Loucy (cell line): Measurements from ENCODE around the gene IGF2BP2.

ENCODE experiments used
- H2AFZ ChIP-seq: fragments of 200-600 bp; sonication (generic); 2 replicates; pipeline ENCODE4 v1.6.0; 2016; ENCODE audit warnings: antibody characterized with exemption, mild to moderate bottlenecking, low read length, moderate library complexity
- H3F3A ChIP-seq: fragments of 200-600 bp; 2 replicates; pipeline ENCODE4 v1.6.0; 2016; ENCODE audit warnings: antibody characterized with exemption, low read depth, mild to moderate bottlenecking
- H3K27me3 ChIP-seq: fragments of 200-600 bp; sonication (generic); 2 replicates; pipeline ENCODE4 v1.6.1; 2014; ENCODE audit warnings: low read length, mild to moderate bottlenecking; ENCODE audit not compliant: insufficient read depth, poor library complexity, severe bottlenecking
- H3K36me3 ChIP-seq: fragments of 200-600 bp; sonication (generic); 2 replicates; pipeline ENCODE4 v1.6.1; 2016; ENCODE audit warnings: low read length; ENCODE audit not compliant: insufficient read depth
- H3K4me1 ChIP-seq: fragments of 200-600 bp; sonication (generic); 2 replicates; pipeline ENCODE4 v1.5.1; 2014; ENCODE audit warnings: low read length, mild to moderate bottlenecking; ENCODE audit not compliant: insufficient read depth, poor library complexity, severe bottlenecking
- H3K4me2 ChIP-seq: fragments of 200-600 bp; sonication (generic); 2 replicates; pipeline ENCODE4 v1.6.0; 2014; ENCODE audit warnings: antibody characterized with exemption, low read length, low read depth, mild to moderate bottlenecking; ENCODE audit not compliant: poor library complexity, severe bottlenecking
- H3K4me3 ChIP-seq: fragments of 200-600 bp; sonication (generic); 2 replicates; pipeline ENCODE4 v1.5.1; 2014; ENCODE audit warnings: low read length, mild to moderate bottlenecking, mixed read lengths; ENCODE audit not compliant: poor library complexity, severe bottlenecking
- H3K79me2 ChIP-seq: fragments of 200-600 bp; sonication (generic); 2 replicates; pipeline ENCODE4 v1.6.1; 2014; ENCODE audit warnings: low read length; ENCODE audit not compliant: insufficient read depth
- H3K9ac ChIP-seq: fragments of 200-600 bp; sonication (generic); 2 replicates; pipeline ENCODE4 v1.6.0; 2014; ENCODE audit warnings: mild to moderate bottlenecking, low read depth, low read length, moderate library complexity; ENCODE audit not compliant: poor library complexity, severe bottlenecking
- H3K9me2 ChIP-seq: fragments of 200-600 bp; sonication (generic); replicated peaks from 2 replicates; pipeline ENCODE4 v1.6.1; 2016; ENCODE audit warnings: low read depth, low read length, mixed read lengths
- H3K9me3 ChIP-seq: fragments of 200-600 bp; sonication (generic); 2 replicates; pipeline ENCODE4 v1.6.1; 2014; ENCODE audit warnings: mild to moderate bottlenecking, antibody characterized with exemption, low read length, low read depth; ENCODE audit not compliant: insufficient read depth
- H4K20me1 ChIP-seq: fragments of 200-600 bp; sonication (generic); 2 replicates; pipeline ENCODE4 v1.6.0; 2014; ENCODE audit warnings: antibody characterized with exemption, low read length, mild to moderate bottlenecking; ENCODE audit not compliant: insufficient read depth, poor library complexity, severe bottlenecking
- EZH2phosphoT487 ChIP-seq: fragments of 200-600 bp; IDR thresholded peaks from 2 replicates; pipeline ENCODE4 v1.6.1; 2018; ENCODE audit warnings: antibody characterized with exemption, mild to moderate bottlenecking, moderate library complexity, borderline replicate concordance
- TF ChIP-seq, protein P1 (sequence below): fragments of 200-600 bp; sonication (generic); conservative IDR thresholded peaks from 2 replicates; pipeline ENCODE4 v1.5.1; 2014; ENCODE audit warnings: mild to moderate bottlenecking, antibody characterized with exemption, low read length

The IGF2BP2 gene

DNA sequence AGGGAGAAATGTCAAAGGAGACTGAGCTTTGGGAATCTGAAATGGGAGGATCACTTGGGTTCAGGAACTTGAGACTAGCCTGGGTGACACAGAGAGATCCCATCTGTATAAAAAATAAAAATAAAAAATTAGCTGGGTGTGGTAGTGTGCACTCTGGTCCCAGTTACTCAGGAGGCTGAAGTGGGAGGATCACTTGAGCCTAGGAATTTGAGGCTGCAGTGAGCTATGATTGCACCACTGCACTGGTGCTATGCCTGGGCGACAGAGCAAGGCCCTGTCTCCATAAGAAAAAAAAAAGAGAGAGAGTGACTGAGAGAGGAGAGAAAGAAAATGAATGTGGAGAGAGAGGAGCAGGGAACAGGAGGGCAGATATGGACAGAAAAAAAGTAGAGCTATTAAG, 165.9 kb downstream of the IGF2BP2 start:
- Histone ChIP-seq H4K20me1 (no peaks in the 10 kb centered on the region), H3K4me2 (no peak overlapping the region), H3K4me3 (no peak overlapping the region), H3K4me1 (peaks cover 4% of the 10 kb centered on the region), H3K27me3 (no peaks in the 10 kb centered on the region), H3K9me2 (no peaks in the 10 kb centered on the region), H3K36me3 (no peaks in the 10 kb centered on the region), H2AFZ (no peak overlapping the region), H3F3A (no peaks in the 10 kb centered on the region), H3K79me2 (no peaks in the 10 kb centered on the region), H3K9me3 (no peaks in the 10 kb centered on the region), H3K9ac (no peak overlapping the region)
- TF ChIP-seq EZH2phosphoT487: no peak
- TF ChIP-seq, protein P1, sequence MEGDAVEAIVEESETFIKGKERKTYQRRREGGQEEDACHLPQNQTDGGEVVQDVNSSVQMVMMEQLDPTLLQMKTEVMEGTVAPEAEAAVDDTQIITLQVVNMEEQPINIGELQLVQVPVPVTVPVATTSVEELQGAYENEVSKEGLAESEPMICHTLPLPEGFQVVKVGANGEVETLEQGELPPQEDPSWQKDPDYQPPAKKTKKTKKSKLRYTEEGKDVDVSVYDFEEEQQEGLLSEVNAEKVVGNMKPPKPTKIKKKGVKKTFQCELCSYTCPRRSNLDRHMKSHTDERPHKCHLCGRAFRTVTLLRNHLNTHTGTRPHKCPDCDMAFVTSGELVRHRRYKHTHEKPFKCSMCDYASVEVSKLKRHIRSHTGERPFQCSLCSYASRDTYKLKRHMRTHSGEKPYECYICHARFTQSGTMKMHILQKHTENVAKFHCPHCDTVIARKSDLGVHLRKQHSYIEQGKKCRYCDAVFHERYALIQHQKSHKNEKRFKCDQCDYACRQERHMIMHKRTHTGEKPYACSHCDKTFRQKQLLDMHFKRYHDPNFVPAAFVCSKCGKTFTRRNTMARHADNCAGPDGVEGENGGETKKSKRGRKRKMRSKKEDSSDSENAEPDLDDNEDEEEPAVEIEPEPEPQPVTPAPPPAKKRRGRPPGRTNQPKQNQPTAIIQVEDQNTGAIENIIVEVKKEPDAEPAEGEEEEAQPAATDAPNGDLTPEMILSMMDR: no peak

GRCh38 chr3:185658504-185658912, 166.3 kb downstream of the IGF2BP2 start:
- H3K4me1 ChIP-seq: peaks cover 4% of the 10 kb centered on the region
- H3K27me3 ChIP-seq: no peaks in the 10 kb centered on the region
- no peaks in the 10 kb centered on the region for H3K79me2 ChIP-seq
- TF ChIP-seq, protein P1: no peak
- TF ChIP-seq EZH2phosphoT487: no peak
- no peaks in the 10 kb centered on the region for H3F3A ChIP-seq
- no peaks in the 10 kb centered on the region for H3K36me3 ChIP-seq
- H3K9me3 ChIP-seq: no peaks in the 10 kb centered on the region
- H2AFZ ChIP-seq: no peak overlapping the region
- no peak overlapping the region for H3K9ac ChIP-seq
- H3K4me2 ChIP-seq: no peak overlapping the region
- H4K20me1 ChIP-seq: no peaks in the 10 kb centered on the region
- H3K4me3 ChIP-seq: no peak overlapping the region
- no peaks in the 10 kb centered on the region for H3K9me2 ChIP-seq

GRCh38 chr3:185657691-185658503, 166.9 kb downstream of the IGF2BP2 start:
- no peaks in the 10 kb centered on the region for H3K36me3 ChIP-seq
- H3K9ac ChIP-seq: no peak overlapping the region
- no peaks in the 10 kb centered on the region for H3F3A ChIP-seq

More at GRCh38 chr3:185657691-185658503, 166.9 kb downstream of the IGF2BP2 start:
- Histone ChIP-seq H3K79me2 (no peaks in the 10 kb centered on the region), H3K4me3 (no peak overlapping the region), H2AFZ (no peak overlapping the region), H4K20me1 (no peaks in the 10 kb centered on the region), H3K9me2 (no peaks in the 10 kb centered on the region), H3K9me3 (no peaks in the 10 kb centered on the region), H3K4me1 (peaks cover 4% of the 10 kb centered on the region), H3K27me3 (no peaks in the 10 kb centered on the region), H3K4me2 (no peak overlapping the region)
- TF ChIP-seq, protein P1: no peak
- no peak for TF ChIP-seq EZH2phosphoT487
